SK-N-SH (cell line): ENCODE results near the gene KBTBD3. TPM values are rescaled to one million over a fixed set of nuclear protein-coding genes. Genes with fewer than 3 reads are reported as not detected.

ENCODE experiments used
- CTCF ChIA-PET: fragments of 300-600, 350-600 bp; formaldehyde crosslinking; extraction: SDS; loops from one replicate; lab custom pipeline; 2021; lab: Yijun Ruan, JAX
- POLR2A ChIA-PET: fragments of 350-600 bp; sonication (Branson Sonifier 250); formaldehyde crosslinking; extraction: SDS; loops from one replicate; lab custom pipeline; 2020; ENCODE audit warnings: antibody characterized with exemption, inconsistent platforms; lab: Yijun Ruan, JAX
- DNase-seq: peaks from one replicate; pipeline ENCODE4 v3.0.0; 2012
- H2AFZ ChIP-seq: fragments of 200-600 bp; sonication (generic); 2 replicates; pipeline ENCODE4 v1.8.1; 2016; ENCODE audit warnings: antibody characterized with exemption, mild to moderate bottlenecking, low read depth
- H3F3A ChIP-seq: fragments of 200-600 bp; sonication (generic); replicated peaks from 2 replicates; pipeline ENCODE3; 2016; ENCODE audit warnings: antibody characterized with exemption, mild to moderate bottlenecking; ENCODE audit not compliant: insufficient read depth
- H3K27ac ChIP-seq, 2 experiments: fragments of 200-500 bp in 1 of 2; fragments of 200-600 bp in 1 of 2; sonication (Bioruptor generic) in 1 of 2; sonication (generic), shearing (Covaris generic) in 1 of 2; 2 replicates each; pipeline versions ENCODE4 v1.5.1 to v1.6.1; 2014 to 2016; ENCODE audit warnings: low read depth in 2 of 2, inconsistent platforms in 1 of 2, low read length in 1 of 2, mild to moderate bottlenecking in 1 of 2, mixed read lengths in 1 of 2
- H3K27me3 ChIP-seq: fragments of 200-600 bp; sonication (generic), shearing (Covaris generic); 2 replicates; pipeline ENCODE4 v1.6.1; 2016; ENCODE audit warnings: mixed run types; ENCODE audit not compliant: insufficient read depth
- H3K36me3 ChIP-seq, 2 experiments: fragments of 200-500 bp in 1 of 2; fragments of 200-600 bp in 1 of 2; sonication (Bioruptor generic) in 1 of 2; sonication (generic) in 1 of 2; replicated peaks in 1 of 2; 2 replicates each; pipeline versions ENCODE3 to v1.5.1; 2014 to 2016; ENCODE audit warnings: low read length in 1 of 2, mild to moderate bottlenecking in 1 of 2; ENCODE audit not compliant: insufficient read depth in 2 of 2, control insufficient read depth in 1 of 2
- H3K4me1 ChIP-seq, 2 experiments: fragments of 200-500 bp in 1 of 2; fragments of 200-600 bp in 1 of 2; sonication (Bioruptor generic) in 1 of 2; sonication (generic), shearing (Covaris generic) in 1 of 2; 2 replicates each; pipeline versions ENCODE4 v1.5.1 to v1.6.1; 2014 to 2016; ENCODE audit warnings: low read depth in 1 of 2, low read length in 1 of 2, mixed run types in 1 of 2; ENCODE audit not compliant: insufficient read depth in 2 of 2, control insufficient read depth in 1 of 2
- H3K4me2 ChIP-seq: fragments of 200-600 bp; sonication (generic), shearing (Covaris generic); 2 replicates; pipeline ENCODE4 v1.6.1; 2017; ENCODE audit warnings: mixed run types
- H3K4me3 ChIP-seq, 2 experiments: fragments of 200-500 bp in 1 of 2; fragments of 200-600 bp in 1 of 2; sonication (Bioruptor generic) in 1 of 2; sonication (generic), shearing (Covaris generic) in 1 of 2; 2 replicates each; pipeline versions ENCODE4 v1.5.1 to v1.8.1; 2014 to 2016; ENCODE audit warnings: low read depth in 2 of 2, inconsistent platforms in 1 of 2, low read length in 1 of 2, mild to moderate bottlenecking in 1 of 2, mixed read lengths in 1 of 2, moderate library complexity in 1 of 2
- H3K79me2 ChIP-seq: fragments of 200-600 bp; sonication (generic); 2 replicates; pipeline ENCODE4 v1.8.1; 2017; ENCODE audit warnings: mild to moderate bottlenecking; ENCODE audit not compliant: insufficient read depth
- H3K9ac ChIP-seq: fragments of 200-600 bp; sonication (generic); 2 replicates; pipeline ENCODE4 v1.6.1; 2017; ENCODE audit warnings: mixed run types
- H3K9me2 ChIP-seq: fragments of 200-600 bp; sonication (generic); 2 replicates; pipeline ENCODE4 v1.6.1; 2017; ENCODE audit warnings: mixed run types
- H3K9me3 ChIP-seq: fragments of 200-600 bp; sonication (generic); 2 replicates; pipeline ENCODE4 v1.6.1; 2017; ENCODE audit warnings: mixed run types, mild to moderate bottlenecking, moderate library complexity
- H4K20me1 ChIP-seq: fragments of 200-600 bp; sonication (generic); 2 replicates; pipeline ENCODE4 v1.6.1; 2017; ENCODE audit warnings: mild to moderate bottlenecking, mixed run types; ENCODE audit not compliant: insufficient read depth
- CHD2 ChIP-seq: fragments of 150-350 bp; IDR thresholded peaks from 2 replicates; pipeline ENCODE4 v1.6.1; 2018; ENCODE audit warnings: low read length; ENCODE audit not compliant: partially characterized antibody
- EZH2phosphoT487 ChIP-seq: fragments of 200-600 bp; sonication (generic); IDR thresholded peaks from 2 replicates; pipeline ENCODE4 v1.6.1; 2017; ENCODE audit warnings: low read depth, mixed run types, mild to moderate bottlenecking, antibody characterized with exemption, moderate library complexity, borderline replicate concordance
- FOSL2 ChIP-seq: IDR thresholded peaks from 2 replicates; pipeline ENCODE4 v1.4.0; 2012; ENCODE audit warnings: low read depth, mild to moderate bottlenecking, moderate library complexity, borderline replicate concordance
- FOXJ3 ChIP-seq: sonication (generic); formaldehyde crosslinking; IDR thresholded peaks from 2 replicates; pipeline ENCODE4 v1.5.1; 2020; ENCODE audit warnings: mild to moderate bottlenecking, missing genetic modification reagents
- FOXM1 ChIP-seq: IDR thresholded peaks from 2 replicates; pipeline ENCODE4 v1.4.0; 2012; ENCODE audit warnings: low read depth, mild to moderate bottlenecking
- GABPA ChIP-seq: IDR thresholded peaks from 2 replicates; pipeline ENCODE4 v1.4.0; 2012; ENCODE audit warnings: low read depth, mild to moderate bottlenecking
- GATA2 ChIP-seq: sonication (generic); formaldehyde crosslinking; IDR thresholded peaks from 2 replicates; pipeline ENCODE4 v1.5.0; 2020; ENCODE audit warnings: mild to moderate bottlenecking, missing genetic modification reagents
- JUND ChIP-seq: IDR thresholded peaks from 2 replicates; pipeline ENCODE4 v1.4.0; 2012
- MEF2A ChIP-seq: IDR thresholded peaks from 2 replicates; pipeline ENCODE4 v1.4.0; 2012; ENCODE audit warnings: low read depth, borderline replicate concordance
- NFIC ChIP-seq: IDR thresholded peaks from 2 replicates; pipeline ENCODE4 v1.4.0; 2012; ENCODE audit warnings: borderline replicate concordance
- NRF1 ChIP-seq: IDR thresholded peaks from 2 replicates; pipeline ENCODE4 v1.6.1; 2012; ENCODE audit warnings: low read depth, mild to moderate bottlenecking, low read length
- POLR2AphosphoS5 ChIP-seq: IDR thresholded peaks from 2 replicates; pipeline ENCODE4 v1.6.1; 2012; ENCODE audit warnings: low read depth, low read length
- RAD21 ChIP-seq: IDR thresholded peaks from 2 replicates; pipeline ENCODE4 v1.6.1; 2012; ENCODE audit warnings: mild to moderate bottlenecking, low read length
- RCOR1 ChIP-seq: fragments of 150-350 bp; IDR thresholded peaks from 2 replicates; pipeline ENCODE4 v1.6.1; 2017; ENCODE audit warnings: antibody characterized with exemption, low read length
- RXRA ChIP-seq: IDR thresholded peaks from 2 replicates; pipeline ENCODE4 v1.4.0; 2012; ENCODE audit warnings: low read depth, mild to moderate bottlenecking, borderline replicate concordance
- SIN3A ChIP-seq: IDR thresholded peaks from 2 replicates; pipeline ENCODE4 v1.6.1; 2012; ENCODE audit warnings: low read depth, mild to moderate bottlenecking, low read length, moderate library complexity, borderline replicate concordance
- SMC3 ChIP-seq: IDR thresholded peaks from 2 replicates; pipeline ENCODE4 v1.6.1; 2012; ENCODE audit warnings: low read depth, low read length, improper control_type of control experiment
- TAF1 ChIP-seq: IDR thresholded peaks from 2 replicates; pipeline ENCODE4 v1.6.1; 2012; ENCODE audit warnings: low read depth, mild to moderate bottlenecking, low read length, moderate library complexity, borderline replicate concordance
- TCF12 ChIP-seq: IDR thresholded peaks from 2 replicates; pipeline ENCODE4 v1.4.0; 2012
- TEAD4 ChIP-seq: IDR thresholded peaks from 2 replicates; pipeline ENCODE4 v1.4.0; 2012; ENCODE audit warnings: mild to moderate bottlenecking, borderline replicate concordance; ENCODE audit not compliant: insufficient read depth
- YY1 ChIP-seq: IDR thresholded peaks from 2 replicates; pipeline ENCODE4 v1.4.0; 2012; ENCODE audit warnings: low read depth, mild to moderate bottlenecking
- WGBS: methylation state at CpG from one replicate; pipeline ENCODE4 v1.1.6; 2017; ENCODE audit warnings: low lambda C conversion rate; 5-methylcytosine and 5-hydroxymethylcytosine counted together
- polyA plus RNA-seq, 3 experiments: library from polyadenylated mRNA; depleted of rRNA; stranded (reverse); fragments of >200 nt; gene quantifications; 2 replicates each; pipeline ENCODE4 v1.2.3, GENCODE V29; 2012
- TF ChIP-seq, protein P1 (sequence below): IDR thresholded peaks from 2 replicates; pipeline ENCODE4 v1.4.0; 2012; ENCODE audit warnings: low read depth
- TF ChIP-seq, protein P2 (sequence below): fragments of 200-600 bp; sonication (generic); IDR thresholded peaks from 2 replicates; pipeline ENCODE4 v1.6.1; 2017; ENCODE audit warnings: antibody characterized with exemption, mild to moderate bottlenecking, moderate library complexity
- TF ChIP-seq, protein P3 (sequence below): IDR thresholded peaks from 2 replicates; pipeline ENCODE4 v1.4.0; 2012; ENCODE audit warnings: low read depth, borderline replicate concordance
- TF ChIP-seq, protein P4 (sequence below): IDR thresholded peaks from 2 replicates; pipeline ENCODE4; 2012

Gene KBTBD3
- polyA plus RNA-seq, 1 of the 3 experiments (the other 2 are of a cell fraction), result 1.9 TPM

DNA sequence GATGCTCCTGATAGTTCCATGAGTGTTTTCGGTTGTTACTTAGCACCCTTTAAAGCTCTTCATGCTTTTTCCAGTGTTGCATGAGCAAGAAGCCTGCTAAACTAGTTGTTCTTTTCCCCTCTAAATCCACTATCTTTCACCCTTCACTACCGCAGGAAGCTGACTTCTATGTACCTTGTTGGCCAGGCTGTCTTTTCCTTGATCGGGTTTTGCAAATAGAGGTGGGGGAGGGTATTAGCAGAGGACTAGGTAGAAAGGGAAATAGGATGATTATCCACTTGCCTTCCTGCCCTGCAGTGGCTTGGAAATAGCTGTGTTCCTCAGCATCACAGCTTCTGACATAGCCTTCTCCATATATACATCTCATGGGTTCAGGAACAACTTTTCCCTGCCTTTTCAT is 24.2 kb upstream of the KBTBD3 start:
- Histone ChIP-seq H3K27ac (no peak overlapping the region), H3K4me2 (no peak overlapping the region), H3K9ac (no peak overlapping the region), H3K4me3 (no peak overlapping the region), H3K9me3 (no peaks in the 10 kb centered on the region), H3K27me3 (no peaks in the 10 kb centered on the region), H3K79me2 (no peaks in the 10 kb centered on the region), H3F3A (peaks cover 9% of the 10 kb centered on the region), H2AFZ (no peak overlapping the region), H3K36me3 (peaks cover 35% of the 10 kb centered on the region in 2 experiments), H3K9me2 (no peaks in the 10 kb centered on the region), H4K20me1 (no peaks in the 10 kb centered on the region), H3K4me1 (no peaks in the 10 kb centered on the region)
- 96% methylated on average over 3 of the region's 3 CpGs for WGBS
- DNase-seq, result no peak
- no peak for TF ChIP-seq SMC3
- TF ChIP-seq EZH2phosphoT487, result no peak
- TF ChIP-seq TEAD4, result no peak
- no peak for TF ChIP-seq NFIC
- TF ChIP-seq MEF2A, result no peak
- no peak for TF ChIP-seq FOXM1
- TF ChIP-seq, protein P1, sequence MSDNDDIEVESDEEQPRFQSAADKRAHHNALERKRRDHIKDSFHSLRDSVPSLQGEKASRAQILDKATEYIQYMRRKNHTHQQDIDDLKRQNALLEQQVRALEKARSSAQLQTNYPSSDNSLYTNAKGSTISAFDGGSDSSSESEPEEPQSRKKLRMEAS, result no peak
- ChIA-PET CTCF (interaction anchor here (1.1 to 3.0 kb wide), 2 partner anchors 14 to 26 kb away, joined by 3 to 16 read pairs; no protein-coding TSS in a partner anchor), POLR2A (no interaction called here)

DNA sequence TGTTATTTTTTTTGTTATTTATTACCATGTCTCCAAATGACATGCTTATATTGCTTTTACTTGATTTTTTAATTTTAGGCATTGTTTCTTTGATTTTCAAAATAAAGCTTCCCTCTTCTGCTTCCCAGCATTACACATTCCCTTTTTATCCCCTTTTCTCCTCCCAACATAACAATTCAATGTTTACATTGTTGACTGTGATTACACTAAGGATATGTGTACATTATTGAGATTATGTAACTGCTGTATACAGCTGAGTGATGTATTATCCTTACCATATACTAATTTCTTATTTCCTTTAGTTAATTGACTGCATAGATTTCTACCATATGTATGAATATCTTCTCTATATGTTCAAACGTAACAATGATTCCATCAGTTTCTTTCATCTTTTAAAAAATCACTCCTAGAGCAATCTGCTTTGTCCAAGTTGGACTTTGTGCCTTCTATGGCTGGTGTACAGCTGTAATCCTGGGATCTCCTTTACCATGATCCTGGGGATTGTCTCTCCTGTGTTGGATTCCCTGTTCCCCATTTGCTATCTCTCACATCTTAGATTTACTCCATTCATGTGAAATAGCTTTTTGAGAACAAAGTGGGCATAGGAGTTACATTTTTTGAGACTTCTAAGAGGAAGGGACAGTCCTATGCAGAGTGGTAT is 21.9 kb upstream of the KBTBD3 start:
- no peak overlapping the region for H3K4me3 ChIP-seq
- no peak overlapping the region for H3K27ac ChIP-seq
- TF ChIP-seq GATA2 (CRISPR knock-in tag), result no peak
- TF ChIP-seq, protein P2, sequence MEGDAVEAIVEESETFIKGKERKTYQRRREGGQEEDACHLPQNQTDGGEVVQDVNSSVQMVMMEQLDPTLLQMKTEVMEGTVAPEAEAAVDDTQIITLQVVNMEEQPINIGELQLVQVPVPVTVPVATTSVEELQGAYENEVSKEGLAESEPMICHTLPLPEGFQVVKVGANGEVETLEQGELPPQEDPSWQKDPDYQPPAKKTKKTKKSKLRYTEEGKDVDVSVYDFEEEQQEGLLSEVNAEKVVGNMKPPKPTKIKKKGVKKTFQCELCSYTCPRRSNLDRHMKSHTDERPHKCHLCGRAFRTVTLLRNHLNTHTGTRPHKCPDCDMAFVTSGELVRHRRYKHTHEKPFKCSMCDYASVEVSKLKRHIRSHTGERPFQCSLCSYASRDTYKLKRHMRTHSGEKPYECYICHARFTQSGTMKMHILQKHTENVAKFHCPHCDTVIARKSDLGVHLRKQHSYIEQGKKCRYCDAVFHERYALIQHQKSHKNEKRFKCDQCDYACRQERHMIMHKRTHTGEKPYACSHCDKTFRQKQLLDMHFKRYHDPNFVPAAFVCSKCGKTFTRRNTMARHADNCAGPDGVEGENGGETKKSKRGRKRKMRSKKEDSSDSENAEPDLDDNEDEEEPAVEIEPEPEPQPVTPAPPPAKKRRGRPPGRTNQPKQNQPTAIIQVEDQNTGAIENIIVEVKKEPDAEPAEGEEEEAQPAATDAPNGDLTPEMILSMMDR, result no peak
- no peak for TF ChIP-seq EZH2phosphoT487
- TF ChIP-seq FOXM1, result no peak
- TF ChIP-seq POLR2AphosphoS5, result no peak
- TF ChIP-seq RAD21, result no peak
- no peak for TF ChIP-seq TAF1
- no peak for TF ChIP-seq FOSL2
- TF ChIP-seq CHD2, result no peak
- TF ChIP-seq YY1, result no peak
- no peak for TF ChIP-seq JUND
- no peak for TF ChIP-seq TCF12
- TF ChIP-seq RCOR1, result no peak
- no peak for TF ChIP-seq SIN3A
- no peak for TF ChIP-seq GABPA
- TF ChIP-seq, protein P3, sequence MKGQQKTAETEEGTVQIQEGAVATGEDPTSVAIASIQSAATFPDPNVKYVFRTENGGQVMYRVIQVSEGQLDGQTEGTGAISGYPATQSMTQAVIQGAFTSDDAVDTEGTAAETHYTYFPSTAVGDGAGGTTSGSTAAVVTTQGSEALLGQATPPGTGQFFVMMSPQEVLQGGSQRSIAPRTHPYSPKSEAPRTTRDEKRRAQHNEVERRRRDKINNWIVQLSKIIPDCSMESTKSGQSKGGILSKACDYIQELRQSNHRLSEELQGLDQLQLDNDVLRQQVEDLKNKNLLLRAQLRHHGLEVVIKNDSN, result no peak
- no peak for TF ChIP-seq NRF1
- TF ChIP-seq FOXJ3, result no peak
- TF ChIP-seq RXRA, result no peak
- TF ChIP-seq, protein P4, sequence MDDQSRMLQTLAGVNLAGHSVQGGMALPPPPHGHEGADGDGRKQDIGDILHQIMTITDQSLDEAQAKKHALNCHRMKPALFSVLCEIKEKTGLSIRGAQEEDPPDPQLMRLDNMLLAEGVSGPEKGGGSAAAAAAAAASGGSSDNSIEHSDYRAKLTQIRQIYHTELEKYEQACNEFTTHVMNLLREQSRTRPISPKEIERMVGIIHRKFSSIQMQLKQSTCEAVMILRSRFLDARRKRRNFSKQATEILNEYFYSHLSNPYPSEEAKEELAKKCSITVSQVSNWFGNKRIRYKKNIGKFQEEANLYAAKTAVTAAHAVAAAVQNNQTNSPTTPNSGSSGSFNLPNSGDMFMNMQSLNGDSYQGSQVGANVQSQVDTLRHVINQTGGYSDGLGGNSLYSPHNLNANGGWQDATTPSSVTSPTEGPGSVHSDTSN, result no peak
- H2AFZ ChIP-seq, result no peak overlapping the region
- H3K9me3 ChIP-seq, result no peaks in the 10 kb centered on the region
- H3K36me3 ChIP-seq, result peaks cover 45 to 54% of the 10 kb centered on the region in 2 experiments
- no peaks in the 10 kb centered on the region for H3K27me3 ChIP-seq
- no peaks in the 10 kb centered on the region for H4K20me1 ChIP-seq
- H3K4me1 ChIP-seq, result no peaks in the 10 kb centered on the region
- DNase-seq, result no peak
- ChIA-PET POLR2A (no interaction called here), CTCF (interaction anchor here (1.0 to 3.0 kb wide), 3 partner anchors 8 to 14 kb away, joined by 3 to 16 read pairs (median 4); no protein-coding TSS in a partner anchor)
- H3K79me2 ChIP-seq, result peaks cover 2% of the 10 kb centered on the region
- no peak overlapping the region for H3K9ac ChIP-seq
- 89% methylated on average over 1 of the region's 1 CpG for WGBS
- no peaks in the 10 kb centered on the region for H3K9me2 ChIP-seq
- H3F3A ChIP-seq, result peaks cover 9% of the 10 kb centered on the region
- no peak overlapping the region for H3K4me2 ChIP-seq
